HG03139 (cell line): Measurements from ENCODE around the gene DHX34.
"Not testable (repeated sequence)": the region's sequence is repeated elsewhere in the genome, so short reads cannot be mapped to it uniquely, and the experiment has no call there.

Experiments used
- ATAC-seq: cut with Tn5 transposase; IDR thresholded peaks from one replicate; pipeline ENCODE4 v1.9.1; 2021; ENCODE audit not compliant: unreplicated experiment

Gene DHX34, protein sequence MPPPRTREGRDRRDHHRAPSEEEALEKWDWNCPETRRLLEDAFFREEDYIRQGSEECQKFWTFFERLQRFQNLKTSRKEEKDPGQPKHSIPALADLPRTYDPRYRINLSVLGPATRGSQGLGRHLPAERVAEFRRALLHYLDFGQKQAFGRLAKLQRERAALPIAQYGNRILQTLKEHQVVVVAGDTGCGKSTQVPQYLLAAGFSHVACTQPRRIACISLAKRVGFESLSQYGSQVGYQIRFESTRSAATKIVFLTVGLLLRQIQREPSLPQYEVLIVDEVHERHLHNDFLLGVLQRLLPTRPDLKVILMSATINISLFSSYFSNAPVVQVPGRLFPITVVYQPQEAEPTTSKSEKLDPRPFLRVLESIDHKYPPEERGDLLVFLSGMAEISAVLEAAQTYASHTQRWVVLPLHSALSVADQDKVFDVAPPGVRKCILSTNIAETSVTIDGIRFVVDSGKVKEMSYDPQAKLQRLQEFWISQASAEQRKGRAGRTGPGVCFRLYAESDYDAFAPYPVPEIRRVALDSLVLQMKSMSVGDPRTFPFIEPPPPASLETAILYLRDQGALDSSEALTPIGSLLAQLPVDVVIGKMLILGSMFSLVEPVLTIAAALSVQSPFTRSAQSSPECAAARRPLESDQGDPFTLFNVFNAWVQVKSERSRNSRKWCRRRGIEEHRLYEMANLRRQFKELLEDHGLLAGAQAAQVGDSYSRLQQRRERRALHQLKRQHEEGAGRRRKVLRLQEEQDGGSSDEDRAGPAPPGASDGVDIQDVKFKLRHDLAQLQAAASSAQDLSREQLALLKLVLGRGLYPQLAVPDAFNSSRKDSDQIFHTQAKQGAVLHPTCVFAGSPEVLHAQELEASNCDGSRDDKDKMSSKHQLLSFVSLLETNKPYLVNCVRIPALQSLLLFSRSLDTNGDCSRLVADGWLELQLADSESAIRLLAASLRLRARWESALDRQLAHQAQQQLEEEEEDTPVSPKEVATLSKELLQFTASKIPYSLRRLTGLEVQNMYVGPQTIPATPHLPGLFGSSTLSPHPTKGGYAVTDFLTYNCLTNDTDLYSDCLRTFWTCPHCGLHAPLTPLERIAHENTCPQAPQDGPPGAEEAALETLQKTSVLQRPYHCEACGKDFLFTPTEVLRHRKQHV

DNA sequence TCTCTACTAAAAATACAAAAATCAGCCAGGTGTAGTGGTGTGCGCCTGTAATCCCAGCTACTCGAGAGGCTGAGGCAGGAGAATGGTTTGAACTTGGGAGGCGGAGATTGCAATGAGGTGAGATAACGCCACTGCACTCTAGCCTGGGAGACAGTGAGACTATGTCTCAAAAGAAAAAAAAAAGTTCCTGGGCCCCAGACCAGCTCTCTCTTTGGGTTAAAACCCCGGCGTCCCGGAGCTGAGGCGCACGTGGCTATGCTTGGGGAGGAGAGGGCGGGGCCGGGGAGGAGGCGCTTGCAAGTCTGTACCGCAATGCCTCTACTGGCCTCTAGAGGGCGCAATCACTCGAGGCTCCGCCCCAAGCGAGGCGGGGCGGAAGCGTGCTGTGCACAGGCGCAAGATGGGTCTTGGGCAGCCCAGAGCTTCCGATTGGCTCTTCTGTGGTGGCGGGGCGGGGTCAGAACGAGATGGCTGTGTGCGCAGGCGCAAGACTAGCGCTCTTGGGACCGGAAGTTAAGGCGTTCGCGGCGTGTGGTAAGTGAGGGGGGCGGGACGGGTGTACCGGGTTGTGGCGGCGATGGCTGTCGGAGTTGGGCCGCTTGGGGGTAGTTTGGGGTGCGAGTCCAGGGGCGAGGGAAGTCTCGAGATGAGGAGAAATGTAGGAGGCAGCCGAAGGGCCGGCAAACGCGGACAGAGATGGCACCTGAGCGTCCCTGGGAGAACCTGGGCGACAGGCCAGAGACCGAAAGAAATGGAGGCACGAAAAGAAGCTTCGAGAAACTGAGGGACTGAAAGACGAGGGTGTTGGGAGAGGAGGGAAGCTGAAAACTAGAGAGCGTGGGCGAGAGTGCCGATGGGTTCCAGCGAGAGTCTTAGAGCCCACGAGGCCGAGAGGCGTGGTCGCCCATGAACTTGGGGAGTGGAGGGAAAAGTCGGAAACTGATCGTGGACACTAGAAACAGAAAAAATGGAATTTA is at the start of gene DHX34:
Gene DHX34 (plus strand): TSS at position 497 of the 977 bp plus-strand sequence. CDS start 3,716 bp downstream, outside the sequence.
- ATAC-seq, result peak; percentile 94

DNA sequence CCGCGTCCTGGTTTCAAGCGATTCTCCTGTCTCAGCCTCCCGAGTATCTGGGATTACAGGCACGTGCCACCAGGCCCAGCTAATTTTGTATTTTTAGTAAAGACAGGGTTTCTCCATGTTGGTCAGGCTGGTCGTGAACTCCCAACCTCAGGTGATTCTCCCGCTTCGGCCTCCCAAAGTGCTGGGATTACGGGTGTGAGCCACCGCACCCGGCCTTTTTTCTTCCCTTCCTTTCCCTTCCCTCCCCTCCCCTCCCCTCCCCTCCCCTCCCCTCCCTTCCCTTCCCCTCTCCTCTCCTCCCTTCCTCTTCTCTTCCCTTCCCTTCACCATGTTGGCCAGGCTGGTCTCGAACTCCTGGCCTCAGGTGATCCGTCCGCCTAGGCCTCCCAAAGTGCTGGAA is 48.2 kb upstream of the DHX34 start:
- not testable (repeated sequence) for ATAC-seq

DNA sequence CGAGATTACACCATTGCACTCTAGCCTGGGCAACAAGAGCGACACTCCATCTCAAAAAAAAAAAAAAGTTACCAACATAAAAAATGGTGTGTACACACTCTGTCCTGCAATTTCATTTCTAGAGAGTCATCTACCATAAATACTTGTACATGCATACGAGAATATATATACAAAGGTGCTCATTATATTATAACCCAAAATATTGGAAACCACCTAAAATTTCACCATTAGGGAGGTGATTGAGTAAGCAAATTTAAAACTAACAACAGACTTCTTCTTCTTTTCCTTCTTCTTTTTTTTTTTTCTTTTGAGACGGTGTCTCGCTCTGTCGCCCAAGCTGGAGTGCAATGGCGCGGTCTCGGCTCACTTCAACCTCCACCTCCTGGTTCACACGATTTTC is 46.9 kb upstream of the DHX34 start:
- ATAC-seq, result no peak

DNA sequence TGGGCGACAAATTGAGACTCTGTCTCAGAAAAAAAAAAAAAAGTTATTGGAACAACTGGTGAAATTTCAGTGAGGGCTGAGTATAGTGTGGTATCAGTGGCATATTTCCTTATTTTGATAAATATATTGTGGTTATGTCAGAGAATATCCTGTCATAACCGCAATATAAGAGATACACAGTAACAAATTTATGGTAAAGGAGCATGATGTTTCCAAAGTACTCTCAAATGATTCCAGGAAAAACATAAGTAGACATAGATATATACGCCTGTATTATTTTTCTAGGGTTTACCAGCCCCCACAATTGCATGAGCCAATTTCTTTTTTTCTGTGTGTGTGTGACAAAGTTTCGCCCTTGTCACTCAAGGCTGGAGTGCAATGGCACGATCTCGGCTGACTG is 45.1 kb upstream of the DHX34 start:
- ATAC-seq, result no peak

DNA sequence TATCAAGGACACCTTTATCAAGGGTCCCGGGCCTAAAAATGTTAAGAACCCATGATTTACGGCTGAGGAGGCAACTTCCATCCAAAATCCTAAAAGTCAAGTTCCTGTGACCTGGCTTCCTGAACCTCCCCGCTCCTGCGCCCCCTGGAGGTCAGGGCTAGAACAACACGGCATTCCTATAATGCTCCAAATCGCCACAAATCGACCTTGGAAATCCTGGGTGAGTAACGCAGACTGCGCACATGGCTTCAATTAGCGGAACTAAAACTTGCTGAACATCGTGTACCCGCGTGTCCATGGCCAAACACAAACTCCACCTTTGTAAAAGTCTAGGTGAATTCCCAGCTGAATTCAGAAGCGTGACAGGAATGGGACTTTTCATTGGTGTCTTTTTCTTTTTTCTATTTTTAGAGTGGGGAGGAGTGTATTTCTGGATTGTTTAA is 43.8 kb upstream of the DHX34 start:
- ATAC-seq, result no peak

DNA sequence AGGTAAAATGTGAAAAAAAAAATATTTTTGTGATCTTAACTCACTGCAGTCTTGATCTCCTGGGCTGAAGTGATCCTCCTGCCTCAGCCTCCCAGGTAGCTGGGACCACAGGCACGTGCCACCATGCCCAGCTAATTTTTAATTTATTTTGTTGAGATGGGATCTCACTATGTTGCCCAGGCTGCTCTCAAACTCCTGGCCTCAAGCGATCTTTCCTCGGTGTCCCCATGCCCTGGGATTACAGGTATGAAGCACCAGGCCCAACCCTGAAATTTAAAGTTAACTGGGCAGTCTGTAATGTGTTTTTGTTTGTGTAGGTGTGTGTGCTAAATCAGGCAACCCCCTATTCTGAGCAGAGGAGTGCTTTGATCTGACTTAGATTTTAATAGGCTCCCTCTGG is 42.8 kb upstream of the DHX34 start:
- no peak for ATAC-seq

DNA sequence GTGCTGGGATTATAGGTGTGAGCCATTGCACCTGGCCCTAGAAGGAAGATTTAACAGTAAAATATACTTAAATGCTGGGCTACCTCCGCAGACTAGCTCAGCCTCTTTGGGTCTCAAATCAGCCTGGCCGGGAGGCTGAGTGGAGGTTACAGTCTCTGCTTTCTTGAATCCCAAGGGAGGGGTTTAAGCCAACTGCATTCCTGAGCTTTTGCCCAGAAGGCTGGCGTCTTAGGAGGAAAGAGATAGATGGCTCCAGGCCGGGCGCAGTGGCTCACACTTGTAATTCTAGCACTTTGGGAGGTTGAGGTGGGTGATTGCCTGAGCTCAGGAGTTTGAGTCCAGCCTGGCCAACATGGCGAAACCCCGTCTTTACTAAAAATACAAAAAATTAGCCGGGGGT is 40.1 kb upstream of the DHX34 start:
- no peak for ATAC-seq

DNA sequence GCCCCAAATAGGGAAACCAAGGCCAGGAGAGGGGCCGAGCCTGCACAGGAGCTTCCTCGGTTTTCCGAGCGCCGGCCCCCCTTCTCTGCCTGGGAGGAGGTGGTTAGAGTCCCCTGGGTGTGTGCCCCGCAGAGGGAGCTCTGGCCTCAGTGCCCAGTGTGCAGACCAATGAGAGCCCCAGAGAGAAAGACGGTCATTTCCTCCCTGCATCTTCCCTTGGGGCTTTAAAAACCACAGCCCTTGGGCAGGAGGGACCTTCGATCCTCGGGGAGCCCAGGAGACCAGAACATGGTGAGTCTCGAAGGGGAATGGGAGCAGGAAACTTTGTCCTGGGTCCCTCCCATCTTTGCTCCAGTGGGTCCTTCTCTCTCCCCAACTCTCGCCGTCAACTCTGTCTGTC is 39.5 kb upstream of the DHX34 start, which contains the start of gene C5AR1:
Gene C5AR1 (plus strand): TSS at position 254 of the 400 bp plus-strand sequence. CDS start 35 bp downstream, at position 289.
- no peak for ATAC-seq

DNA sequence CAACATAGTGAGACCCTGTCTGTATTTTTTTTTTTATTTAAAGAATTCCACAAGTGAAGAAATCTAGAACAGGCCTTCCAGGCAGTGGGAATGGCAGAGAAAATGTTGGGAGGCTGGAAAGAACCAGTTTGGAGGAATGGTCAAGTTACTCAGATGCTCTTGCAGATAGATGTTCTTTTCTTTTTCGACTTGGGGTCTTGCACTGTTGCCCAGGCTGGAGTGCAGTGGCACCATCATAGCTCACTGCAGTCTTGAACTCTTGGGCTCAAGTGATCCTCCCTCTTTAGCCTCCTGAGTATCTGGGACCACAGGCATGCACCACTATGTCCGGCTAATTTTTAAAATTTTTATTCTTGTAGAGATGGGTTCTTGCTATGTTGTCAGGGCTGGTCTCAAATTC is 38.8 kb upstream of the DHX34 start:
- no peak for ATAC-seq

DNA sequence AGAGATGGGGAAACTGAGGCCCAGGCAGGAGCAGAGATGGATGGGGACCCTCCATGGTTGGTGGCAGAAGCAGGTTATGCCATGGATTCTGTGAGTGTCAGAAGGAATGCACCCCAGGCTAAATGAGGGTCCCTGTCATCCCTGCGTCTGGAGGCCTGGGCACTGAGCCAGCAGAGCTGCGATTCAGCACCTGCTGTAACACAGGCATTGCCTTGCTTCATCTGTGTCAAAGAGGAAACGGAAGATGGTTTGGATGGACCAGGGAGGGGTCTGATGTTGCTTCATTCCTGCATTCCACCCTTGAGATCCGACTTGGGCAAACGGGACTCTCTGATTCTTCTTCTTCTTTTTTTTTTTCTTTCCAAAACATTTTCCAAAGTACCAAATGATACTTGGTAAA is 38.3 kb upstream of the DHX34 start:
- no peak for ATAC-seq

DNA sequence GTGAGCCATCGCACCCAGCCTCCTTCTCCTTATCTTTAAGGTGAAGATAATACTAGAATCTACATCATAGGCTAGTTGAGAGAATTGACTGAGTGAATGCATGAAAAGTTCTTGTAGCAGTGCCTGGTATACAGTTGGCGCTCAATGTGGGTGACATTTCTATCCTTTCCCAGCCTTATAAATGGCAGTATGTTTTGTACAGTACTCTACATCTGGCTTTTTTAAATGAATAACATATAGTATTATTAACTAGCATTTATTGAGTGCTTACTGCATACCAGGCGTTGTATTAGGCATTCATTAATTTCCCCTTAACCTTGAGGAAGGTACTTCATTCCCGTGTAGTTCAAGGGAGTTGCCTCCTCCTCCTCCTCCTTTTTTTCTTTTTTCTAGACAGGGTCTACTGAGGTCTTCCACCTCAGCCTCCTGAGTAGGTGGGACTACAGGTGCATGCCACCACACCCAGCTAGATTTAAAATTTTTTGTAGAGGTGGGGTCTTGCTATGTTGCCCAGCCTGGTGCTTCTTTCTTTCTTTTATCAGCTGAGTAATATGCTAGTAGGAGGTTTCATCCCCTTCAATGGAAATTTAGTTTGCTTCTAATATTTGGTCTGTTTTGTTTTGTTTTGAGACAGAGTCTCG is 36.6 kb upstream of the DHX34 start:
- no peak for ATAC-seq

DNA sequence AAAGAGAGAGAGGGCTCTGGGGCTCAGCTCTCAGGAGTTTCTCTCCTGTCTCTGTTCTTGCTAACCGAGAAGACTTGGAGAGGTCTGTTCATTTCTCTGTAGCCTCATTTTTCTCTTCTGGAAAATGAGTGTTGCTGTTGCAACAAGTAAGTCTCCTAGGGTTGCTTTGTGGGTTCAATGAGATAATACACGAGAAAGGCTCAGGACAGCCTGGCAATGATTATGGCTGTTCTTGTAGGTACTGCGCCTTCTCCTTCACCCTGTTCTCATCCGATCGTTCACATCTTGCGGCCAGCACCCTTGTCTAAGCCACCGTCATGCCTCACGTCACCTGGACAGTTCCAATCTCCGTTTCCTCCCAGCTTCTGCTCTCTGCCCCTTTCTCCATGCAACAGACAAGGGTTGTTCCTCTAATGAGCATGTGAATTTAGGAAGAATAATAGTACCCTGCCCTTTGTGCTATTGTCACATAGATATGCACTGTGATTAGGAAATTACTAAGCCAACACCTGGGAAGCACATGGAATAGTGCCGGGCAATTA is 35.3 kb upstream of the DHX34 start:
- ATAC-seq, result no peak

DNA sequence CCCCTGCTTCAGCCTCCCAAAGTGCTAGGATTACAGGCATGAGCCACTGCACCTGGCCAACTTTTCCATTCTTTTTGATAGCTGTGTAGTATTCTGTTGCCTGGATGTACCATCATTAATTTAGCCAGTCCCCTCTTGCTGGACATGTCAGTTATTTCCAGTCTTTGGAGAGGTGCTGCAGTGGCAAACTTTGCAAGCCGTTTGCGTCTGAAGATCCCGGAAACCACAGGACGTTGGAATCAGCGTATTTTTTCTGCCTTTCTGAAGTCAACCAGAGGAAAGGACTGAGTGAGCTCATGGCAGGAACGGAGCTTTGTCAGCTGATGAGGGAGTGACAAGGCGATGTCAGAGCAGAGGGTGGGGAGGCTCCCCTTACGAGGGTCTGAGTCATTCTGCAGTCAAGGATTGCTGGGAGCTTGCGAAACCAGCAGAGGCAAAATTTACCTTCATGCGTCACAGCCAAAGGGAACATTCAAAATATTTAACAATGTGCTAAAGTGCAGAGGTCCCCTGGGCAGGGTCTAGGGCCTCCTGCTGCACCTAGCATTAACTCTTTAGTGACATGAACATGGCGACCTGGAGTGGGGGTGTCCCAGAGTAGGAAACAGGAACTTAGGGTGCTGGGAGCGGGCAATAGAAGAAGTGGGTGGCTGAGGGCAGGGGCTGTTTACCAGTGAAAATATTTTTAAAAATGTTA is 33.8 kb upstream of the DHX34 start:
- ATAC-seq, result no peak

DNA sequence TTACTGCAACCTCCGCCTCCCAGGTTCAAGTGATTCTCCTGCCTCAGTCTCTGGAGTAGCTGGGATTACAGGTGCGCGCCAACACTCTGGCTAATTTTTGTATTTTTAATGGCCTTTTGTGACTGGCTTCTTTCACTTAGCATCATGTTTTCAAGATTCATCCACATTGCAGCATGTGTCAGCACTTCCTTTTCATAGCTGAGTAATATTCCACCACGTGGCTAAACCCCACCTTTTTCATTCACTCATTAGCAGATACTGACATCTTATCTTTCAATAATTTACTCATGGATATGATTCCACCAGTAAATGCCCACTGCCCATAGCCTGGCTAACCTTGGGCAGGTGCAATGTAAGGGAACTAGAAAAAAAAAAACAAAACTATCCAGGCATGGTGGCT is 32.6 kb upstream of the DHX34 start:
- no peak for ATAC-seq

DNA sequence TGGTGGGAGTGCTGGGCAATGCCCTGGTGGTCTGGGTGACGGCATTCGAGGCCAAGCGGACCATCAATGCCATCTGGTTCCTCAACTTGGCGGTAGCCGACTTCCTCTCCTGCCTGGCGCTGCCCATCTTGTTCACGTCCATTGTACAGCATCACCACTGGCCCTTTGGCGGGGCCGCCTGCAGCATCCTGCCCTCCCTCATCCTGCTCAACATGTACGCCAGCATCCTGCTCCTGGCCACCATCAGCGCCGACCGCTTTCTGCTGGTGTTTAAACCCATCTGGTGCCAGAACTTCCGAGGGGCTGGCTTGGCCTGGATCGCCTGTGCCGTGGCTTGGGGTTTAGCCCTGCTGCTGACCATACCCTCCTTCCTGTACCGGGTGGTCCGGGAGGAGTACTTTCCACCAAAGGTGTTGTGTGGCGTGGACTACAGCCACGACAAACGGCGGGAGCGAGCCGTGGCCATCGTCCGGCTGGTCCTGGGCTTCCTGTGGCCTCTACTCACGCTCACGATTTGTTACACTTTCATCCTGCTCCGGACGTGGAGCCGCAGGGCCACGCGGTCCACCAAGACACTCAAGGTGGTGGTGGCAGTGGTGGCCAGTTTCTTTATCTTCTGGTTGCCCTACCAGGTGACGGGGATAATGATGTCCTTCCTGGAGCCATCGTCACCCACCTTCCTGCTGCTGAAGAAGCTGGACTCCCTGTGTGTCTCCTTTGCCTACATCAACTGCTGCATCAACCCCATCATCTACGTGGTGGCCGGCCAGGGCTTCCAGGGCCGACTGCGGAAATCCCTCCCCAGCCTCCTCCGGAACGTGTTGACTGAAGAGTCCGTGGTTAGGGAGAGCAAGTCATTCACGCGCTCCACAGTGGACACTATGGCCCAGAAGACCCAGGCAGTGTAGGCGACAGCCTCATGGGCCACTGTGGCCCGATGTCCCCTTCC is 28.9 kb upstream of the DHX34 start:
- no peak for ATAC-seq

DNA sequence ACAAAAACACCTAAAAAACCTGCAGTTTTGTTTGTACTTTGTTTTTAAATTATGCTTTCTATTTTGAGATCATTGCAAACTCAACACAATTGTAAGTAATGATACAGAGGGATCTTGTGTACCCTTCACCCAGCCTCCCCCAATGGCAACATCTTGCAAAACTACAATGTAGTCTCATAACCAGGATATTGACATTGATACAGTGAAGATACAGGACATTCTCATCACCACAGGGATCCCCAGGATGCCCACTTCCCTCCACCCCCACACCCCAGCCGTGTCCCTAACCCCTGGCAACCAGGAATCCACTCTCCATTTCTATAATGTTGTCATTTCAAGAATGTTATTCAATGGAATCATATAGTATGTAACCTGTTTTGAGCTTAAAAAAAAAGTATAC is 27.5 kb upstream of the DHX34 start:
- ATAC-seq, result no peak

DNA sequence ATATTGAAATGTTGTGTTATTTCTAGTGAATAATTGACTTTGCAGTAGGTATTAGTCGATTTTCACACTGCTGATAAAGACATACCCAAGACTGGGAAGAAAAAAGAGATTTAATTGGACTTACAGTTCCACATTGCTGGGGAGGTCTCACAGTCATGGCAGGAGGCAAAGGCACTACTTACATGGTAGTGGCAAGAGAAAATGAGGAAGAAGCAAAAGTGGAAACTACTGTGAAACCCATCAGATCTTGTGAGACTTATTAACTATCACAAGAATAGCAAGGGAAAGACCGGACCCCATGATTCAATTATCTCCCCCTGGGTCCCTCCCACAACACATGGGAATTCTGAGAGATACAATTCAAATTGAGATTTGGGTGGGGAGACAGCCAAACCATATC is 27.1 kb upstream of the DHX34 start:
- no peak for ATAC-seq

DNA sequence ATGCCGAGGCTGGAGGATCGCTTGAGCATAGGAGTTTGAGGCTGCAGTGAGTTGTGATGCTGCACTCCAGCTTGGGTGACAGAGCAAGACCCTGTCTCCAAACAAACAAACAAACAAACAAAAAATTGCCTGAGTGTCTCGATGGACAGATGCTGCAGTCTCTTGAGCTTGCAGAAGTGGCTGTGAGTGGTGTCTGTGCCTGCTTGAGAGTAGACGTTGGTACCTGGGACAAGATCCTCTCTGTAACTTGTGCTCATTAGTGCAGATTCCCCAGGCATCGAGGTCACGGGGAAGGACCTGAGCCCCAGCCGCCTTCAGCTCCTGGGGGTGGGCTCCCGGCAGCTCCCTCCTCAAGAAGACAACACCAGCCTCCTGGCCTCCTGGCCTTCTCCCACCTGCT is 25.7 kb upstream of the DHX34 start:
- ATAC-seq, result no peak
